AG10803 (cell line): ENCODE measurements around the gene ACAT2.
A peak's percentile ranks its signal among the peaks of the same experiment; 100 is the strongest.
"Not testable (repeated sequence)": the region's sequence is repeated elsewhere in the genome, so short reads cannot be mapped to it uniquely, and the experiment has no call there.

Source experiments
- DNase-seq: peaks from one replicate; pipeline ENCODE4 v3.0.0; 2010; ENCODE audit warnings: low read depth
- H3K4me3 ChIP-seq: 2 replicates; pipeline ENCODE4 v1.5.1; 2011; ENCODE audit warnings: mild to moderate bottlenecking, low read length, control low read depth
- CTCF ChIP-seq: conservative IDR thresholded peaks from 2 replicates; pipeline ENCODE4 v1.5.1; 2011; ENCODE audit warnings: mild to moderate bottlenecking, low read length, control low read depth, inconsistent platforms

ACAT2 gene

GRCh38 chr6:159790149-159790955 lies 28.5 kb downstream of the ACAT2 start, which contains the start of gene MRPL18:
TSS of gene MRPL18 (plus strand) at chr6:159790467. CDS start at chr6:159790588, 121 bp downstream.
- no peak for TF ChIP-seq CTCF
- DNase-seq, result peak; percentile 99
- H3K4me3 ChIP-seq, result peak within 1 kb of the TSS; percentile 93

- peak overlapping the region; percentile 89 for H3K4me3 ChIP-seq
- no peak for DNase-seq
- TF ChIP-seq CTCF, result no peak
Observed at GRCh38 chr6:159790956-159791598, 29.2 kb downstream of the ACAT2 start.

GRCh38 chr6:159794976-159795375 lies 33.1 kb downstream of the ACAT2 start:
- H3K4me3 ChIP-seq, DNase-seq: not testable (repeated sequence)

- no peak overlapping the region for H3K4me3 ChIP-seq
- DNase-seq, result no peak
- no peak for TF ChIP-seq CTCF
Observed at GRCh38 chr6:159797554-159797953, 35.7 kb downstream of the ACAT2 start.

- no peak within 1 kb of the TSS for H3K4me3 ChIP-seq
- TF ChIP-seq CTCF, result no peak
- DNase-seq, result no peak
Observed at GRCh38 chr6:159800141-159800865, 38.5 kb downstream of the ACAT2 start, which contains the start of gene PNLDC1. TSS of gene PNLDC1 (plus strand) at chr6:159800276. CDS start at chr6:159800308, 32 bp downstream.

- TF ChIP-seq CTCF, result no peak
- peak; percentile 9 for DNase-seq
- no peak overlapping the region for H3K4me3 ChIP-seq
Observed at GRCh38 chr6:159801935-159802334, 40.1 kb downstream of the ACAT2 start.

- no peak for DNase-seq
- no peak for TF ChIP-seq CTCF
- H3K4me3 ChIP-seq, result no peak overlapping the region
Observed at GRCh38 chr6:159804504-159804903, 42.7 kb downstream of the ACAT2 start.
